HCT116 (cell line): Measurements from ENCODE around the gene ALG2.
A peak's percentile ranks its signal among the peaks of the same experiment; 100 is the strongest.

Experiments used
- EGR1 ChIP-seq: IDR thresholded peaks from 2 replicates; pipeline ENCODE4 v1.6.1; 2012; ENCODE audit warnings: low read depth
- ELF1 ChIP-seq: IDR thresholded peaks from 2 replicates; pipeline ENCODE4 v1.6.1; 2012; ENCODE audit warnings: low read depth, borderline replicate concordance
- EZH2 ChIP-seq: fragments of 200-600 bp; sonication (generic); IDR thresholded peaks from 2 replicates; pipeline ENCODE4 v1.6.1; 2017; ENCODE audit warnings: antibody characterized with exemption, mixed run types
- EZH2phosphoT487 ChIP-seq: fragments of 200-600 bp; IDR thresholded peaks from 2 replicates; pipeline ENCODE4 v1.6.1; 2018; ENCODE audit warnings: antibody characterized with exemption, borderline replicate concordance
- JUND ChIP-seq: IDR thresholded peaks from 2 replicates; pipeline ENCODE4 v1.6.1; 2012
- POLR2A ChIP-seq: IDR thresholded peaks from 2 replicates; pipeline ENCODE4 v1.7.0; 2011; ENCODE audit warnings: borderline replicate concordance; ENCODE audit not compliant: insufficient read depth, insufficient read length; ENCODE audit errors: extremely low read depth
- POLR2AphosphoS5 ChIP-seq: IDR thresholded peaks from 2 replicates; pipeline ENCODE4 v1.6.1; 2011; ENCODE audit warnings: mild to moderate bottlenecking, low read depth, low read length, moderate library complexity
- TCF7L2 ChIP-seq: IDR thresholded peaks from 2 replicates; pipeline ENCODE4 v1.7.0; 2011; ENCODE audit warnings: borderline replicate concordance, inconsistent platforms; ENCODE audit not compliant: insufficient read depth, insufficient read length; ENCODE audit errors: extremely low read depth
- ZFX ChIP-seq: fragments of 450-650 bp; IDR thresholded peaks from 2 replicates; pipeline ENCODE4 v1.6.1; 2017
- TF ChIP-seq, protein P1 (sequence below), 3 experiments: fragments of 200-600 bp in 1 of 3; sonication (generic) in 1 of 3; IDR thresholded peaks in 2 of 3; conservative IDR thresholded peaks in 1 of 3; 2 replicates each; pipeline ENCODE4 v1.5.1; 2012 to 2017; ENCODE audit warnings: low read depth in 2 of 3, low read length in 2 of 3, antibody characterized with exemption in 1 of 3, borderline replicate concordance in 1 of 3, control low read depth in 1 of 3, mild to moderate bottlenecking in 1 of 3, mixed read lengths in 1 of 3, mixed run types in 1 of 3, moderate library complexity in 1 of 3; ENCODE audit not compliant: insufficient read depth in 1 of 3
- TF ChIP-seq, protein P2 (sequence below): IDR thresholded peaks from 2 replicates; pipeline ENCODE4 v1.6.1; 2012
- TF ChIP-seq, protein P3 (sequence below): IDR thresholded peaks from 2 replicates; pipeline ENCODE4 v1.6.1; 2012; ENCODE audit warnings: low read depth

DNA sequence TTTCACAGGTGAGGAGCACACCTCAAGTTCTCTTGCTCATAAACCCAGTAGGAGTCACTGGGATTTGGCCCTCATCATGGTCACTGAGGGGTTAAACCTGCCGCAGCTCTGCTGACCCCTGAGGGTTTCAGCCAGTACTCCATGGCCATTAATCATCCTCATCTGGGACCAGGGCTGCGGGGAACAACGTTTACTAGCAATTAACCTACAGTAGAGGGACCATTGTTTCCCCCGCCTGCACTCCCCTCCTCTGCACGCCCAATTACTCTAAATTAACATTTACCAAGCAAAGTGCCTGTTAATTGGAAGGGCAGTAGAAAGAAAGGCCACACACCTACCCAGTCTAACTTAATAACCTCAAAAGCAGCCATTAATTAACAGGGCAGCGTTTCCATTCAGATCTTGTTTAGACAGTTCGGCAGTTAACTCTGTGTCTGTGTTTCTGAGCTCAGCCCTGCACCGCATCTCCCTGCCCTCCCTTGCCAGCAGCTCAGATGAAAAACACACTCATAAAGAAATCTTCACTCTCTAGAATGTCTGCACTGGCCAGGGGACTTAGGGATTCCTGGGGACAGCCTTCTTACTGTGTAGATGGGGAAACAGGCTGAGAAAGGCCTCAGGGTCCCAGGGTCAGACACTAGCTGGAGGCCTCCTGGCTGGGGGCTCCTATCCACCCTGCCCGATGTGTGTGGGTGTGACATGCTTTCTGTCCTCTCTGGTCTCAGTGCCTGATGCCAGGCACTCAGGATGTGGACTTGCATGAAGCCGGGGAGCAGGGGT lies 51.6 kb downstream of the ALG2 start:
- TF ChIP-seq, protein P1, sequence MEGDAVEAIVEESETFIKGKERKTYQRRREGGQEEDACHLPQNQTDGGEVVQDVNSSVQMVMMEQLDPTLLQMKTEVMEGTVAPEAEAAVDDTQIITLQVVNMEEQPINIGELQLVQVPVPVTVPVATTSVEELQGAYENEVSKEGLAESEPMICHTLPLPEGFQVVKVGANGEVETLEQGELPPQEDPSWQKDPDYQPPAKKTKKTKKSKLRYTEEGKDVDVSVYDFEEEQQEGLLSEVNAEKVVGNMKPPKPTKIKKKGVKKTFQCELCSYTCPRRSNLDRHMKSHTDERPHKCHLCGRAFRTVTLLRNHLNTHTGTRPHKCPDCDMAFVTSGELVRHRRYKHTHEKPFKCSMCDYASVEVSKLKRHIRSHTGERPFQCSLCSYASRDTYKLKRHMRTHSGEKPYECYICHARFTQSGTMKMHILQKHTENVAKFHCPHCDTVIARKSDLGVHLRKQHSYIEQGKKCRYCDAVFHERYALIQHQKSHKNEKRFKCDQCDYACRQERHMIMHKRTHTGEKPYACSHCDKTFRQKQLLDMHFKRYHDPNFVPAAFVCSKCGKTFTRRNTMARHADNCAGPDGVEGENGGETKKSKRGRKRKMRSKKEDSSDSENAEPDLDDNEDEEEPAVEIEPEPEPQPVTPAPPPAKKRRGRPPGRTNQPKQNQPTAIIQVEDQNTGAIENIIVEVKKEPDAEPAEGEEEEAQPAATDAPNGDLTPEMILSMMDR (IDR thresholded peaks at IDR 0.05 in 2 of 3, conservative IDR thresholded peaks at IDR 0.05 in 1 of 3; ENCODE audit: borderline replicate concordance in 1 of 3, insufficient read depth in 1 of 3, low read depth in 2 of 3, low read length in 2 of 3) = 0 out of 6 replicates have a peak, but pooled peaks of 2 of the 3 experiments have one; percentile 6 to 14
- TF ChIP-seq POLR2A = no peak
- TF ChIP-seq EGR1 = no peak
- TF ChIP-seq, protein P2, sequence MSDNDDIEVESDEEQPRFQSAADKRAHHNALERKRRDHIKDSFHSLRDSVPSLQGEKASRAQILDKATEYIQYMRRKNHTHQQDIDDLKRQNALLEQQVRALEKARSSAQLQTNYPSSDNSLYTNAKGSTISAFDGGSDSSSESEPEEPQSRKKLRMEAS = no peak
- no peak for TF ChIP-seq EZH2
- no peak for TF ChIP-seq POLR2AphosphoS5
- no peak for TF ChIP-seq ELF1
- no peak for TF ChIP-seq TCF7L2
- no peak for TF ChIP-seq EZH2phosphoT487
- TF ChIP-seq JUND = no peak
- TF ChIP-seq, protein P3, sequence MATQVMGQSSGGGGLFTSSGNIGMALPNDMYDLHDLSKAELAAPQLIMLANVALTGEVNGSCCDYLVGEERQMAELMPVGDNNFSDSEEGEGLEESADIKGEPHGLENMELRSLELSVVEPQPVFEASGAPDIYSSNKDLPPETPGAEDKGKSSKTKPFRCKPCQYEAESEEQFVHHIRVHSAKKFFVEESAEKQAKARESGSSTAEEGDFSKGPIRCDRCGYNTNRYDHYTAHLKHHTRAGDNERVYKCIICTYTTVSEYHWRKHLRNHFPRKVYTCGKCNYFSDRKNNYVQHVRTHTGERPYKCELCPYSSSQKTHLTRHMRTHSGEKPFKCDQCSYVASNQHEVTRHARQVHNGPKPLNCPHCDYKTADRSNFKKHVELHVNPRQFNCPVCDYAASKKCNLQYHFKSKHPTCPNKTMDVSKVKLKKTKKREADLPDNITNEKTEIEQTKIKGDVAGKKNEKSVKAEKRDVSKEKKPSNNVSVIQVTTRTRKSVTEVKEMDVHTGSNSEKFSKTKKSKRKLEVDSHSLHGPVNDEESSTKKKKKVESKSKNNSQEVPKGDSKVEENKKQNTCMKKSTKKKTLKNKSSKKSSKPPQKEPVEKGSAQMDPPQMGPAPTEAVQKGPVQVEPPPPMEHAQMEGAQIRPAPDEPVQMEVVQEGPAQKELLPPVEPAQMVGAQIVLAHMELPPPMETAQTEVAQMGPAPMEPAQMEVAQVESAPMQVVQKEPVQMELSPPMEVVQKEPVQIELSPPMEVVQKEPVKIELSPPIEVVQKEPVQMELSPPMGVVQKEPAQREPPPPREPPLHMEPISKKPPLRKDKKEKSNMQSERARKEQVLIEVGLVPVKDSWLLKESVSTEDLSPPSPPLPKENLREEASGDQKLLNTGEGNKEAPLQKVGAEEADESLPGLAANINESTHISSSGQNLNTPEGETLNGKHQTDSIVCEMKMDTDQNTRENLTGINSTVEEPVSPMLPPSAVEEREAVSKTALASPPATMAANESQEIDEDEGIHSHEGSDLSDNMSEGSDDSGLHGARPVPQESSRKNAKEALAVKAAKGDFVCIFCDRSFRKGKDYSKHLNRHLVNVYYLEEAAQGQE = no peak
- TF ChIP-seq ZFX = no peak
